ENCODE measurements around the gene CROT. TPM values are rescaled to one million over a fixed set of nuclear protein-coding genes. Genes with fewer than 3 reads are reported as not detected.
"Not testable (repeated sequence)": the region's sequence is repeated elsewhere in the genome, so short reads cannot be mapped to it uniquely, and the experiment has no call there.

The CROT gene, protein sequence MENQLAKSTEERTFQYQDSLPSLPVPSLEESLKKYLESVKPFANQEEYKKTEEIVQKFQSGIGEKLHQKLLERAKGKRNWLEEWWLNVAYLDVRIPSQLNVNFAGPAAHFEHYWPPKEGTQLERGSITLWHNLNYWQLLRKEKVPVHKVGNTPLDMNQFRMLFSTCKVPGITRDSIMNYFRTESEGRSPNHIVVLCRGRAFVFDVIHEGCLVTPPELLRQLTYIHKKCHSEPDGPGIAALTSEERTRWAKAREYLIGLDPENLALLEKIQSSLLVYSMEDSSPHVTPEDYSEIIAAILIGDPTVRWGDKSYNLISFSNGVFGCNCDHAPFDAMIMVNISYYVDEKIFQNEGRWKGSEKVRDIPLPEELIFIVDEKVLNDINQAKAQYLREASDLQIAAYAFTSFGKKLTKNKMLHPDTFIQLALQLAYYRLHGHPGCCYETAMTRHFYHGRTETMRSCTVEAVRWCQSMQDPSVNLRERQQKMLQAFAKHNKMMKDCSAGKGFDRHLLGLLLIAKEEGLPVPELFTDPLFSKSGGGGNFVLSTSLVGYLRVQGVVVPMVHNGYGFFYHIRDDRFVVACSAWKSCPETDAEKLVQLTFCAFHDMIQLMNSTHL
- total RNA-seq (66.0 TPM), polyA plus RNA-seq (17.6 TPM)

DNA sequence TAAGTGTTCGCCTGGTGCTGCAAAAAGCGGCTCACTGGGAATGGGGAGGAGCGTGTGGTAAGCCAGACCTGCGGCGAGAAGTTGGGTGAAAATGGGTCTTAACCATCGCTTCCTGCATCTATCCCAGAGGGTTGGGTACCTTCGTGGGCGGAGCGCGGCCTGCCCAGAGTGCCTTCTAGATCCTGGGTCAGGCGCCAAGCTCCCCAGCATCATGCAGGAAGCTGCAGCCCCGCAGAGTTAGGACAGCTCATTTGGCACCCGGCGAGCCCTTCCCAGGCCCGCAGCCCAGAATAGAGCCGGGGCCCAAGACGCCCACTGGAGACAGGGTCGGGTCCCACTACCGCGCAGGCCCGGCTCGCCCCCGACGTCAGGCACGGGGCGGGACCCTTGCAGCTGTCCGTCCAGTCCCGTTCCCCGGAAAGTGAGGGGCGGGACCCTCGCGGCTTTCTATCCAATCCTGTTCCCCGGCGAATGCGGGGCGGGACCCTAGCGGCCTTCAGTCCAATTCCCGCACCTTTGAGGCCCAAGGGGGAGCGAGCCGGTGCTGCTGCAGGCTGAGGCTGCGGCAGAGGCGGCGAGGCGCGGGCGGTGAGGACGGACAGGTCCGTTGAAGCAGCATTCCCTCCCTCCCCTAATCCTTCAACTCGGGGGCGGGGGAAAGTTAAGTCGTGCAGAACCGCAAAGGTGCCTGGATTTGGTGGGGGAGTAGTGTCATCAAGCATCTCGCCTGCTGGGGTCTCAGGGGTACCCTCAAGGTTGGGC lies at the start of gene CROT:
TSS of gene CROT (plus strand) at position 499 of the 762 bp plus-strand sequence. CDS start 3,405 bp downstream, outside the sequence.
- H3K4me3 ChIP-seq (ENCODE audit: low read depth, low read length): peak within 1 kb of the TSS; percentile 61
- peak within 1 kb of the TSS; percentile 71 for H3K27ac ChIP-seq (ENCODE audit: low read depth)
- peaks cover 2% of the 10 kb centered on the region for H3K36me3 ChIP-seq (ENCODE audit: insufficient read depth)
- under 1% methylated on average over 53 of the region's 53 CpGs for WGBS
- DNase-seq (ENCODE audit: extremely low spot score): peak; percentile 90
- no peaks in the 10 kb centered on the region for H3K4me1 ChIP-seq (ENCODE audit: insufficient read depth)

DNA sequence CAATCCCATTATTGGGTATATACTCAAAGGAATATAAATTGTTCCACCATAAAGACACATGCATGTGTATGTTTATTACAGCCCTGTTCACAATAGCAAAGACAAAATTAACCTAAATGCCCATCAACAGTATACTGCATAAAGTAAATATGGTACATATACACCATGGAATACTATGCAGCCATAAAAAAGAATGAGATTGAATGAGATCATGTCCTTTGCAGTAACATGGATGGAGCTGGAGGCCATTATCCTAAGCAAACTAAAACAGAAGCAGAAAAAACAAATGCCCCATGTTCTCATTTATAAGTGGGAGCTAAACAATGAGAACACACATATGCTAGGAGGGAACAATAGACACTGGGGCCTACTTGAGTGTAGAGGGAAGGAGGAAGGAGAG lies 44.7 kb upstream of the CROT start:
- no peak for DNase-seq (ENCODE audit: extremely low spot score)
- Histone ChIP-seq H3K4me3 (ENCODE audit: low read depth, low read length) (no peak overlapping the region), H3K4me1 (ENCODE audit: insufficient read depth) (no peaks in the 10 kb centered on the region), H3K27ac (ENCODE audit: low read depth) (no peak overlapping the region), H3K36me3 (ENCODE audit: insufficient read depth) (no peaks in the 10 kb centered on the region)

DNA sequence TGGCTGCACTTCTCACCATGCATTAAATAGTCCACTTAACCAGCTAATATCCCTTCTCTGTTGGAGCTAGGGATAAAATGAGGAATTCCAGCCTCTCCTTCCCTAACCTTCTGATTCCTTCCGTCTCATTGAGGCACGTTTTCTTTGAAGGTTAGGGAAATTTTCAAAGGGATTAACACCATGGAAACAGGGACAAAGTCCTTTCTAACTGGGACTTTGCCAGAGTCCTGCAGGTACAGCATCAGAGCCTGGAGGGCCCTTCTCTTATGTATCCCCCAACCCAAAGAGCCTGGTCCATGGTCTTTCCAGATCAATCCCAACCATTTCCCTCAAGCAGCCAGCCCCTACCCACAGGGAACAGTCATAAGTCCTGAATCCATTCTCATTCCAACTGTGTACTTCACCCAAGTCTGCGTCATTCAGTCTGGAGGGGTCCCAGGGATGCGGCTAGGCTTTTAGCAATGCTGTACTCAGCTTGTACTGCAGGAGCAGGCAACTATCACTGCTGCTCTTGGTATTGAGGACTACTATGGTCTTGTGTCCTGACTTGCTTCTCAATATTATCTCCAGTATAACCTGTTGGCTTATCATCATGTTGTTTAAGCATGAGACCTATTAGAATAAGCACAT lies 34.6 kb upstream of the CROT start:
- no peaks in the 10 kb centered on the region for H3K4me1 ChIP-seq (ENCODE audit: insufficient read depth)
- no peak for DNase-seq (ENCODE audit: extremely low spot score)
- no peak overlapping the region for H3K27ac ChIP-seq (ENCODE audit: low read depth)
- H3K36me3 ChIP-seq (ENCODE audit: insufficient read depth): no peaks in the 10 kb centered on the region
- H3K4me3 ChIP-seq (ENCODE audit: low read depth, low read length): no peak overlapping the region
- 73% methylated on average over 4 of the region's 4 CpGs for WGBS

DNA sequence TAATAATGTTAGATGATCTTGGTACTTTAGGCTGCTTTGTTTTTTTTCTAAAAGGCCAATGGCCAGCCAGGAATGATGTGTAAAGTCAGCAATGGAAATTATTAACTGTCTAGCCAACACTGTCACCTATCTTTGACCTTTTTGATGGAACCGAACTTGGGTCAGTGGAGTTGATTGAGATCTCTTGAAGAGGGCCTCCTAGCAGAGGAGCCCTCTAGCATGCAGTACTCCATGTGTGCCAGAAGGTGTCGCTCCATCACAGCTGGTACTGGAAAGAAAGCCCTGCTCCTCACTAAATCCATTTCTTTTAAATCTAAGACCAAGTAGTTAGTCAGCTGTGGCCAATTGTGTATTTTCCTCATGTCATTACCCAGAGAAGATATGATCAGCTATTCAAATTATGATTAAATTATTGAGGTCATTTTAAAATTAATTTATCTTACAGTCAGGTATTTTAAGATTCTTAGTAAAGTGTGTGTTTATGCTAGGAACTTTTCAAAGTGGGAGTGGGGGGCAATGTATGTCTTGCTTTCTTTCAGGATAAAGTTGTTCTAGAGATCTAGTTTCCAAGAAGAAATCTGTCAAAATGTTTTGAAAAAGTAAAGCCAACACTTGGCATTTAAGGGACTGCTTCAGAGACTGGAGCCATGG lies 33.1 kb upstream of the CROT start:
- no peak overlapping the region for H3K4me3 ChIP-seq (ENCODE audit: low read depth, low read length)
- no peak overlapping the region for H3K27ac ChIP-seq (ENCODE audit: low read depth)
- 26% methylated on average over 2 of the region's 2 CpGs for WGBS
- H3K4me1 ChIP-seq (ENCODE audit: insufficient read depth): no peaks in the 10 kb centered on the region
- peak; percentile 23 for DNase-seq (ENCODE audit: extremely low spot score)
- no peaks in the 10 kb centered on the region for H3K36me3 ChIP-seq (ENCODE audit: insufficient read depth)

DNA sequence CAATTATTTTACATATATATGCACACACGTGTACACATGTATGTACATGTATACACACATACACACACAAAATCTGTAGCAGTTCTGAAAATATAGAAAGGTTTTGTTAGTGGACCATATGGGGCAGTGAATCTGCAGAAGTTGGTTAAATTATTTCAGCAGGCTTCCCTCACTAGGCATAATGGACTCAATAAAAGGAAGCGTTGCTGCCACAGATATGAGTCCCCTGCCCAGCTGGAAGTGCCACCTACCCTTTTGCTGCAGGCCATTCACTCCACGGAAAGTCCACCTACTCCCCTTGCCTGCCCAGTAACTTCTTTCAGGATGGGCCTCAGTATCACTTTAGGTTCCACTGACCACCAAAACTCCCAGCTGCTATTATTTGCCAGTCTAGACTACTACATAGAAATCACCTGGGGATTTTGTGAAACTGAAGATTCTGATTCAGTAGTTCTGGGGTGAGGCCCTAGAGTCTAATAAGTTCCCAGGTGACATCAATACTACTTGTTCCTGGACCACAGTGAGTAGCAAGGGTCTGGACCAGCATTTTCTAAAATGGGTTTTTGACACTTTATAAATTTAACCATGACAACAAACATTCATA lies 29.3 kb upstream of the CROT start:
- Histone ChIP-seq H3K4me3 (ENCODE audit: low read depth, low read length) (no peak overlapping the region), H3K27ac (ENCODE audit: low read depth) (no peak overlapping the region), H3K36me3 (ENCODE audit: insufficient read depth) (no peaks in the 10 kb centered on the region), H3K4me1 (ENCODE audit: insufficient read depth) (no peaks in the 10 kb centered on the region)
- DNase-seq (ENCODE audit: extremely low spot score): no peak
- WGBS: 77% methylated on average over 3 of the region's 3 CpGs

DNA sequence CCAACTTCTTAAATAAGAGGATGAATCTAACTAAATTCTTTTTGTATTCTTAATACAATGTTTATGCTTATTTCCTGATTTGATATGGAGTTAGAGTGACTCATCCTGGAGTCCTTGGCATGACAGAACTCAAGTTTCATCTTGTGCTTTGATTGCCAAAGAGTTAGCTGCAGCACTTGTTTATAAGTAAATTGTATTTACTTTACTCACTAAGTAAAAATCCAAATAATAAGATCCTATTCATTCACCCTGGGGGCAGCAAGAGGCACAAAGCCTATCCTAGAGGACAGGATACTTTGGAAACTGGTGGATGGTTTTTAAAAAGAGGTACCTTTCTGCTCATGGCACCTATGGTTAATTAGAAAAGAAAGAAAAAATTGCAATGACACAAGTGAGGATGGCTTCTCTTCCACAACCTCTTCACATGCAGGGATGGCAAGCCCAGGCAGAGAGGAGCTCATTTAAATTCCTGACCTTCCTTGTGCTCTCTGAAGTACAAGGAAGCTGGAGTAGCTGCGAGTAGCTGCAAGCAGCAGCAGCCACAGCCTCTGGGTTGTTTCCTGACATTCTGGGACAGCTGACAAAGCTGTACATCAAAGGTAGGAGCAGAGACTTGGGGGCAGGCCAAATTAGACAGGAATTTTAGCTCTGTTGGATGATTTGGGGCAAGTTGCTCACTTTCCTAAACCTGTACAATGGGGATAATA lies 28.5 kb upstream of the CROT start:
- Histone ChIP-seq H3K27ac (ENCODE audit: low read depth) (no peak overlapping the region), H3K4me3 (ENCODE audit: low read depth, low read length) (no peak overlapping the region), H3K4me1 (ENCODE audit: insufficient read depth) (no peaks in the 10 kb centered on the region), H3K36me3 (ENCODE audit: insufficient read depth) (no peaks in the 10 kb centered on the region)
- 36% methylated on average over 1 of the region's 1 CpG for WGBS
- peak; percentile 15 for DNase-seq (ENCODE audit: extremely low spot score)

DNA sequence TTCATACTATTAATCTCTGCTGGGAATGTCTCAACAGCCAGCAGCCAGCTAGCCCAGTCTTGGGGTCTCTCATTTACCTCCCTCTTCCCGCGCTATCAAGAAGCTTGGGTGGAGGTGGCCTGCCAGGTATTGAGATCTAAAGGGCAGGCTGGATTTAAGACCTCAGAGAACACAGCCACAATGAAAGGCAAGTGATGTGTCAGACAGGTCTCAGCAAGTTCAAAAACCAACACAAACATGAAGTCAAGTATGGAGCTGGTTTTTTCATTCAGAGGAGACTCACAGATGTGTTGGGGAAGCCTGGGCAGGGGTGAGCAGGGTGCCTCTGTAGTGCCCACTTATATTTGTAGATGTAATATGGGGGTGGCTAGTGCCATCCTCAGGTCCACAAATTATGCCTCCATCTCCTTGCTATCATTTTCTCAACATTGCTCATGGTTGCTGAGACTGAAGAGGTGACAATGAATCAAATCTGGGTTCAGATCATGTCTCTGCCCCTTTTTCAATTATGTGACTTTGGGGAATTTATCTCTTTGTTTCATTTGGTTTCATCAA lies 27.7 kb upstream of the CROT start:
- Histone ChIP-seq H3K27ac (ENCODE audit: low read depth) (no peak overlapping the region), H3K4me1 (ENCODE audit: insufficient read depth) (no peaks in the 10 kb centered on the region), H3K4me3 (ENCODE audit: low read depth, low read length) (no peak overlapping the region), H3K36me3 (ENCODE audit: insufficient read depth) (no peaks in the 10 kb centered on the region)
- no peak for DNase-seq (ENCODE audit: extremely low spot score)
- 85% methylated on average over 2 of the region's 2 CpGs for WGBS

DNA sequence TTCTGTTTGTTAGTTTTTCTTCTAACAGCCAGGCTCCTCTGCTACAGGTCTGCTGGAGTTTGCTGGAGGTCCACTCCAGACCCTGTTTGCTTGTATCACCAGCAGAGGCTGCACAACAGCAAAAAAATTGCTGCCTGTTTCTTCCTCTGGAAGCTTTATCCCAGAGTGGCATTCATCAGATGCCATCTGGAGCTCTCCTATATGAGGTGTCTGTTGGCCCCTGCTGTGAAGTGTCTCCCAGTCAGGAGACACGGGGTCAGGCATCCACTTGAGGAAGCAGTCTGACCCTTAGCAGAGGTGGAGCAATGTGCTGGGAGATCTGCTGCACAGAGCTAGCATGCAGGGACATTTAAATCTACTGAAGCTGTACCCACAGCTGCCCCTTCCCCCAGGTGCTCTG lies 26.7 kb upstream of the CROT start:
- no peak for DNase-seq (ENCODE audit: extremely low spot score)
- Histone ChIP-seq H3K4me1 (ENCODE audit: insufficient read depth) (no peaks in the 10 kb centered on the region), H3K4me3 (ENCODE audit: low read depth, low read length) (no peak overlapping the region), H3K36me3 (ENCODE audit: insufficient read depth) (no peaks in the 10 kb centered on the region), H3K27ac (ENCODE audit: low read depth) (no peak overlapping the region)
- 44% methylated on average over 1 of the region's 1 CpG for WGBS

DNA sequence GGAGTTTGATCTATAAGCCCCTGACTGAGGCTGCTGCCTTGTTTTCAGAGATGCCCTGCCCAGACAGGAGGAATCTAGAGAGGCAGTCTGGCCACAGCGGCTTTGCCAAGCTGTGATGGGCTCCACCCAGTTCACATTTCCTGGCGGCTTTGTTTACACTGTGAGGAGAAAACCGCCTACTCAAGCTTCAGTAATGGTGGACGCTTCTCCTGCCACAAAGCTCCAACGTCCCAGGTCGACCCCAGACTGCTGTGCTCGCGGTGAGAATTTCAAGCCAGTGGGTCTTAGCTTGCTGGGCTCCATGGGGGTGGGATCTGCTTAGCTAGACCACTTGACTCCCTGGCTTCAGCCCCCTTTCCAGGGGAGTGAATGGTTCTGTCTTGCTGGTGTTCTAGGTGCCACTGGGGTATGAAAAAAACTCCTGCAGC lies 26.3 kb upstream of the CROT start:
- H3K27ac ChIP-seq (ENCODE audit: low read depth): peak overlapping the region; percentile 68
- H3K36me3 ChIP-seq (ENCODE audit: insufficient read depth); DNase-seq (ENCODE audit: extremely low spot score); H3K4me1 ChIP-seq (ENCODE audit: insufficient read depth); H3K4me3 ChIP-seq (ENCODE audit: low read depth, low read length): not testable (repeated sequence)
- WGBS: 60% methylated on average over 8 of the region's 8 CpGs

DNA sequence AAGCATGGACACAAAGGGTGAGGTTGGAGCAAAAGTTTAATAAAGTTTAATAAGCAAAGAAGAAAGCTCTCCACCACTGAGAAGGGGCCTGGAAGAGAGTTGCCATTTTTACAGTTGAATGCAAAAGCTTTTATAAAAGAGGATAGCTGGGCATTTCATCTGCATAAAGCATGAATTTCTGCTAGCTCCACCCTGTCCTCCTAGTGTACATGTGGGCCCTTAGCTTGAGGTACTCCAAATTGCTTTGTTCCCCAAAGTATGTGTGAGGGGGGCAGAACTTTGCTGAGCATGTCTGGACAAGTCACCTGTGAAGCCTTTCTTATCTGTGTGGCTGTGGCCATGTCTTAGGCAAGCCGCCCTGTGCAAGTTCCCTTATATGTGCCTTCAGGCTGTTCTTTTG lies 22.6 kb upstream of the CROT start:
- 98% methylated on average over 1 of the region's 1 CpG for WGBS
- no peaks in the 10 kb centered on the region for H3K4me1 ChIP-seq (ENCODE audit: insufficient read depth)
- H3K4me3 ChIP-seq (ENCODE audit: low read depth, low read length): no peak overlapping the region
- no peak for DNase-seq (ENCODE audit: extremely low spot score)
- H3K27ac ChIP-seq (ENCODE audit: low read depth): no peak overlapping the region
- H3K36me3 ChIP-seq (ENCODE audit: insufficient read depth): no peaks in the 10 kb centered on the region

DNA sequence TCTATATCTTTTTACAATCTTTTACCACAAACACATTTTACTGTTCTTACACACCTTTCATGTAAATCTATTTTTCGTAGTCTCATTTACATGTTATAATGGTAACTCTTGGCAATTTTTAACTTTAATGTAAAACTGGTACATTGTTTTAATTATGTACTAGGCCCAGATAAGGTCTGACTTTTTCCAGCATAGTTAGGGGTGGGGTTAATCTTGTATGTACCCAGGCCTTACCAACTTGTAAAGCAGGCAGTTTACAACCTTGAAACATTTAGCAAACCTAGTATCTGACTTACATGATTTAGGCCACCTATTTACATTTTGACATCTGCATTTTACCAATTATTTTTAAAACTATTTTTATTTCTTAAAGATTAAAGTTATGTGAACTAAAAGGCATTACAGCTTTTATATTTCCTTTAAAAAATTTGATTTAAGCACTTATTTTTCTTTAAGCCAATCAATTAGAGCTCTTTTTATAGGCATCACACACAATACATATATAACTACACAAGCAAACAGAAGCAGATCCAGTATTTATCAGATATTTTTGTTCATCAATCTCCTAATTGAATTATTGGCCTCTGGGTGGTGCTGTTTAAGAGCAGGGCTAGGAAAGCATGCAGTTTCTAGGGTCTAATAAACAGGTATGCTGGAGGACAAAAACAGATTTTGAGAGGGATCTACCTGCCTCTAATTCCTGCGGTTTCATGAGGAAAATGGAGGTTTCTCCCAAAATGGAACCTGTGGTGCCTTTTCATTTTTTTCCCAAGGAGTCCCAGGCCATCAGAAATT lies 19.7 kb upstream of the CROT start:
- Histone ChIP-seq H3K4me3 (ENCODE audit: low read depth, low read length) (no peak overlapping the region), H3K4me1 (ENCODE audit: insufficient read depth) (no peaks in the 10 kb centered on the region), H3K27ac (ENCODE audit: low read depth) (no peak overlapping the region), H3K36me3 (ENCODE audit: insufficient read depth) (no peaks in the 10 kb centered on the region)
- 97% methylated on average over 2 of the region's 2 CpGs for WGBS
- no peak for DNase-seq (ENCODE audit: extremely low spot score)

DNA sequence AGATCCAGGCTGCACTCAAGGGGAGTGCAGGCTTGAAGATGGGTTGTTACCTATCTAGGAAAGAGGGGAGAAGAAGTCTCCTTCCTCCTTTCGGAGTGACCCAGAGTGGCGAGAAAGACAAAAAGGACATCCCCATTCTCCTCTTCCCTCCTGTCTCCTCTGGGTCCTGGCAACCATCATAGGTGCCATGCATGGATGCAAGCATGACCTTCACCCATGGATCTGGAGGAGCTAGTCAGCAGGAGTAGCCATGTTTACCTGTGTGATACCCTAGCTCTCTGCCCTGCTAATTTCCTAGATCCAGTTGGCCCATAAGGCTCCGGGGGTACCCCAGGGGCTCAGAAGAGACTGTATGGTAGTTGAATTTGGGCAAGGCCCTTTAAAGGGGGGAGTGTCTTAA lies 17.2 kb upstream of the CROT start:
- Histone ChIP-seq H3K27ac (ENCODE audit: low read depth) (no peak overlapping the region), H3K4me1 (ENCODE audit: insufficient read depth) (no peaks in the 10 kb centered on the region), H3K36me3 (ENCODE audit: insufficient read depth) (no peaks in the 10 kb centered on the region), H3K4me3 (ENCODE audit: low read depth, low read length) (no peak overlapping the region)
- 98% methylated on average over 3 of the region's 3 CpGs for WGBS
- no peak for DNase-seq (ENCODE audit: extremely low spot score)
